ENCODE measurements around the gene KIRREL3.

The KIRREL3 gene

GRCh38 chr11:126511475-126512115, 489.0 kb downstream of the KIRREL3 start:
- no peak for TF ChIP-seq CTCF (IDR thresholded peaks at IDR 0.05; ENCODE audit: insufficient read depth, missing control alignments)
- FAIRE-seq (no peak), DNase-seq (ENCODE audit: insufficient read length, low spot score) (no peak)

- FAIRE-seq (no peak), DNase-seq (ENCODE audit: insufficient read length, low spot score) (no peak)
- TF ChIP-seq CTCF (IDR thresholded peaks at IDR 0.05; ENCODE audit: insufficient read depth, missing control alignments) = no peak
Measured at GRCh38 chr11:126510621-126511370, 489.8 kb downstream of the KIRREL3 start.

- no peak for FAIRE-seq
- TF ChIP-seq CTCF (IDR thresholded peaks at IDR 0.05; ENCODE audit: insufficient read depth, missing control alignments) = no peak
- no peak for DNase-seq (ENCODE audit: insufficient read length, low spot score)
Measured at GRCh38 chr11:126507646-126508045, 492.9 kb downstream of the KIRREL3 start.

GRCh38 chr11:126506789-126507188, 493.8 kb downstream of the KIRREL3 start:
- DNase-seq (ENCODE audit: insufficient read length, low spot score) (no peak), FAIRE-seq (no peak)
- TF ChIP-seq CTCF (IDR thresholded peaks at IDR 0.05; ENCODE audit: insufficient read depth, missing control alignments) = no peak

GRCh38 chr11:126502982-126503381, 497.6 kb downstream of the KIRREL3 start:
- DNase-seq (ENCODE audit: insufficient read length, low spot score) = no peak
- TF ChIP-seq CTCF (IDR thresholded peaks at IDR 0.05; ENCODE audit: insufficient read depth, missing control alignments) = no peak
- no peak for FAIRE-seq

GRCh38 chr11:126502159-126502558, 498.4 kb downstream of the KIRREL3 start:
- FAIRE-seq = no peak
- DNase-seq (ENCODE audit: insufficient read length, low spot score) = no peak
- no peak for TF ChIP-seq CTCF (IDR thresholded peaks at IDR 0.05; ENCODE audit: insufficient read depth, missing control alignments)

GRCh38 chr11:126501641-126502040, 498.9 kb downstream of the KIRREL3 start:
- no peak for FAIRE-seq
- DNase-seq (ENCODE audit: insufficient read length, low spot score) = no peak
- no peak for TF ChIP-seq CTCF (IDR thresholded peaks at IDR 0.05; ENCODE audit: insufficient read depth, missing control alignments)

Data from D721Med (cell line).